RWPE1 (cell line): ENCODE measurements around the gene GAS2L2.

Experiments used
- CTCF ChIA-PET: fragments of 350-600 bp; sonication (Branson Sonifier 250); formaldehyde crosslinking; extraction: SDS; loops from one replicate; lab custom pipeline; 2021; lab: Yijun Ruan, JAX
- POLR2A ChIA-PET: fragments of 400-600 bp; formaldehyde crosslinking; extraction: SDS; loops from one replicate; lab custom pipeline; 2020; ENCODE audit warnings: antibody characterized with exemption; ENCODE audit not compliant: low non-redundant PET; lab: Yijun Ruan, JAX
- DNase-seq: peaks from one replicate; pipeline ENCODE4 v3.0.0; 2012; ENCODE audit warnings: low spot score
- H3K27ac ChIP-seq: fragments of 450-650 bp; 2 replicates; pipeline ENCODE4 v1.5.1; 2017
- CTCF ChIP-seq: fragments of 450-650 bp; conservative IDR thresholded peaks from 2 replicates; pipeline ENCODE4 v1.5.1; 2017; ENCODE audit warnings: low read depth, mild to moderate bottlenecking

GAS2L2 gene

GRCh38 chr17:35716897-35717465, 36.1 kb downstream of the GAS2L2 start:
- no peak for DNase-seq
- no peak overlapping the region for H3K27ac ChIP-seq
- POLR2A ChIA-PET: no interaction called here
- TF ChIP-seq CTCF: no peak
- CTCF ChIA-PET: interaction anchor here (0.6 to 1.3 kb wide), 2 partner anchors 10 to 546 kb away, joined by 3 to 7 read pairs; no protein-coding TSS in a partner anchor

GRCh38 chr17:35716173-35716572, 36.9 kb downstream of the GAS2L2 start:
- H3K27ac ChIP-seq: no peak overlapping the region
- POLR2A ChIA-PET: no interaction called here
- CTCF ChIA-PET: no interaction called here

GRCh38 chr17:35715416-35715815, 37.6 kb downstream of the GAS2L2 start:
- ChIA-PET CTCF (interaction anchor here (0.7 kb wide), 1 partner anchor 15 kb away, joined by 4 read pairs; no protein-coding TSS in a partner anchor), POLR2A (no interaction called here)
- no peak overlapping the region for H3K27ac ChIP-seq
- TF ChIP-seq CTCF: no peak
- DNase-seq: no peak

More at GRCh38 chr17:35716173-35716572, 36.9 kb downstream of the GAS2L2 start:
- no peak for DNase-seq
- no peak for TF ChIP-seq CTCF

- POLR2A ChIA-PET: no interaction called here
- no peak for DNase-seq
- H3K27ac ChIP-seq: no peak overlapping the region
- CTCF ChIA-PET: no interaction called here
- no peak for TF ChIP-seq CTCF
These were observed 38.1 kb downstream of the GAS2L2 start for GRCh38 chr17:35714988-35715387.

GRCh38 chr17:35713069-35713728, 39.8 kb downstream of the GAS2L2 start:
- ChIA-PET POLR2A (no interaction called here), CTCF (interaction anchor here (0.6 kb wide), 1 partner anchor 339 kb away, joined by 3 read pairs; no protein-coding TSS in a partner anchor)
- no peak for DNase-seq

GRCh38 chr17:35710950-35711349, 42.1 kb downstream of the GAS2L2 start:
- no peak for TF ChIP-seq CTCF
- CTCF ChIA-PET: interaction anchor here (0.9 kb wide), 1 partner anchor 37 kb away, joined by 3 read pairs; no protein-coding TSS in a partner anchor
- DNase-seq: no peak
- POLR2A ChIA-PET: no interaction called here
- no peak overlapping the region for H3K27ac ChIP-seq

More at GRCh38 chr17:35713069-35713728, 39.8 kb downstream of the GAS2L2 start:
- H3K27ac ChIP-seq: no peak overlapping the region
- no peak for TF ChIP-seq CTCF
